ENCODE data around the gene PDXDC1.
"Not testable (repeated sequence)": the region's sequence is repeated elsewhere in the genome, so short reads cannot be mapped to it uniquely, and the experiment has no call there.

Gene PDXDC1

GRCh38 chr16:15054357-15055140 is 79.7 kb downstream of the PDXDC1 start:
- DNase-seq (ENCODE audit: low read depth), result no peak
- no peak for TF ChIP-seq CTCF (IDR thresholded peaks at IDR 0.05; ENCODE audit: control insufficient read depth, extremely low read depth, insufficient read depth)
- H3K4me3 ChIP-seq (ENCODE audit: low read depth, low read length), result peak overlapping the region; percentile 82

- no peak for DNase-seq (ENCODE audit: low read depth)
- TF ChIP-seq CTCF (IDR thresholded peaks at IDR 0.05; ENCODE audit: control insufficient read depth, extremely low read depth, insufficient read depth), result no peak
- H3K4me3 ChIP-seq (ENCODE audit: low read depth, low read length), result peak overlapping the region; percentile 82
Observed at GRCh38 chr16:15055141-15056053, 80.6 kb downstream of the PDXDC1 start.

GRCh38 chr16:15057681-15058417 is 83.0 kb downstream of the PDXDC1 start:
- TF ChIP-seq CTCF (IDR thresholded peaks at IDR 0.05; ENCODE audit: control insufficient read depth, extremely low read depth, insufficient read depth), result no peak

GRCh38 chr16:15059324-15059723 is 84.5 kb downstream of the PDXDC1 start:
- no peak for TF ChIP-seq CTCF (IDR thresholded peaks at IDR 0.05; ENCODE audit: control insufficient read depth, extremely low read depth, insufficient read depth)
- H3K4me3 ChIP-seq (ENCODE audit: low read depth, low read length), result no peak overlapping the region
- no peak for DNase-seq (ENCODE audit: low read depth)

More at GRCh38 chr16:15057681-15058417, 83.0 kb downstream of the PDXDC1 start:
- DNase-seq (ENCODE audit: low read depth), result no peak
- no peak overlapping the region for H3K4me3 ChIP-seq (ENCODE audit: low read depth, low read length)

- not testable (repeated sequence) for DNase-seq (ENCODE audit: low read depth); H3K4me3 ChIP-seq (ENCODE audit: low read depth, low read length)
Observed at GRCh38 chr16:15062085-15062810, 87.4 kb downstream of the PDXDC1 start.

- DNase-seq (ENCODE audit: low read depth), result not testable (repeated sequence)
Observed at GRCh38 chr16:15065961-15066360, 91.1 kb downstream of the PDXDC1 start.

GRCh38 chr16:15066690-15067089 is 91.9 kb downstream of the PDXDC1 start:
- H3K4me3 ChIP-seq (ENCODE audit: low read depth, low read length); DNase-seq (ENCODE audit: low read depth): not testable (repeated sequence)

More at GRCh38 chr16:15065961-15066360, 91.1 kb downstream of the PDXDC1 start:
- not testable (repeated sequence) for H3K4me3 ChIP-seq (ENCODE audit: low read depth, low read length)

GRCh38 chr16:15071013-15071412 is 96.2 kb downstream of the PDXDC1 start:
- not testable (repeated sequence) for DNase-seq (ENCODE audit: low read depth); H3K4me3 ChIP-seq (ENCODE audit: low read depth, low read length)

GRCh38 chr16:15071916-15072769 is 97.3 kb downstream of the PDXDC1 start:
- not testable (repeated sequence) for H3K4me3 ChIP-seq (ENCODE audit: low read depth, low read length); DNase-seq (ENCODE audit: low read depth)
